Spleen (tissue), 7 donors: ENCODE data around the gene DGKB.

Experiments used
- POLR2A ChIP-seq, 3 donors: fragments of 450-650 bp; IDR thresholded peaks; one replicate each; pipeline ENCODE4 v1.5.1; 2017; ENCODE audit warnings: antibody characterized with exemption in 3 of 3, mild to moderate bottlenecking in 1 of 3
- TF ChIP-seq, protein P1 (sequence below), 11 experiments: fragments of 200-600 bp in 7 of 11; fragments of 450-650 bp in 4 of 11; sonication (generic) in 4 of 11; IDR thresholded peaks in 8 of 11; conservative IDR thresholded peaks in 3 of 11; 1 replicate in 7 of 11; 2 replicates in 4 of 11; pipeline versions ENCODE4 v1.4.0 to v1.8.0; 2016 to 2021; ENCODE audit warnings: antibody characterized with exemption in 11 of 11, inconsistent platforms in 4 of 11, mild to moderate bottlenecking in 1 of 11
- donor health status: DM: no; HTN: no; CAD: no; lungs with moderate emphysema.
- donor health status: DM: no; HTN: no; CAD: no.
- donor health status: DM: no; HTN: no; CAD: no.

DNA sequence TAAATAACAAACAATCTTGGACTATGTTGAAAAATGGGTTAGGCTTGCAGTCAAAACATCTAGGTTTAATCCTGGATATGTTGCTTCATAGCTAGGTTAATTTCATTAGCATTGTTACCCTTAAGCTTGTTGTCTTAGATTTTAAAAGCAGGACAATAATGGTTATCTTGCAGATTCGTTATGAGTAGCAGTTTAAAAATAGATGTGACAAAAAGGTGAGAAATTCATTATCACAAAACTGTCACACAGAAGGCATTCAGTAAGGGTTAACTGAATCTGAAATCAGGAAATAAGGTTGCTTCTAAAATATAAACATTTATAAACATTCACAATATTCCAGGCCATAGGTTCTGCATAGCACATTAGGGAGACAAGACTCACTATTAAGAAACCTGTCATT, 483.9 kb downstream of the DGKB start:
- TF ChIP-seq, protein P1, sequence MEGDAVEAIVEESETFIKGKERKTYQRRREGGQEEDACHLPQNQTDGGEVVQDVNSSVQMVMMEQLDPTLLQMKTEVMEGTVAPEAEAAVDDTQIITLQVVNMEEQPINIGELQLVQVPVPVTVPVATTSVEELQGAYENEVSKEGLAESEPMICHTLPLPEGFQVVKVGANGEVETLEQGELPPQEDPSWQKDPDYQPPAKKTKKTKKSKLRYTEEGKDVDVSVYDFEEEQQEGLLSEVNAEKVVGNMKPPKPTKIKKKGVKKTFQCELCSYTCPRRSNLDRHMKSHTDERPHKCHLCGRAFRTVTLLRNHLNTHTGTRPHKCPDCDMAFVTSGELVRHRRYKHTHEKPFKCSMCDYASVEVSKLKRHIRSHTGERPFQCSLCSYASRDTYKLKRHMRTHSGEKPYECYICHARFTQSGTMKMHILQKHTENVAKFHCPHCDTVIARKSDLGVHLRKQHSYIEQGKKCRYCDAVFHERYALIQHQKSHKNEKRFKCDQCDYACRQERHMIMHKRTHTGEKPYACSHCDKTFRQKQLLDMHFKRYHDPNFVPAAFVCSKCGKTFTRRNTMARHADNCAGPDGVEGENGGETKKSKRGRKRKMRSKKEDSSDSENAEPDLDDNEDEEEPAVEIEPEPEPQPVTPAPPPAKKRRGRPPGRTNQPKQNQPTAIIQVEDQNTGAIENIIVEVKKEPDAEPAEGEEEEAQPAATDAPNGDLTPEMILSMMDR (IDR thresholded peaks at IDR 0.05 in 8 of 11, conservative IDR thresholded peaks at IDR 0.05 in 3 of 11), result no peak
- TF ChIP-seq POLR2A (IDR thresholded peaks at IDR 0.05), result no peak
